HG03025 (cell line): ENCODE measurements around the gene YEATS4.

Experiments
- ATAC-seq: cut with Tn5 transposase; IDR thresholded peaks from one replicate; pipeline ENCODE4 v1.9.1; 2021; ENCODE audit warnings: mild to moderate bottlenecking, moderate library complexity; ENCODE audit not compliant: unreplicated experiment, low FRiP score

The YEATS4 gene

GRCh38 chr12:69386921-69387320 is 27.4 kb downstream of the YEATS4 start:
- no peak for ATAC-seq

- no peak for ATAC-seq
These were observed 28.8 kb downstream of the YEATS4 start for GRCh38 chr12:69388371-69388770.

- ATAC-seq = no peak
These were observed 30.3 kb downstream of the YEATS4 start for GRCh38 chr12:69389831-69390230.

GRCh38 chr12:69392179-69392928 is 32.8 kb downstream of the YEATS4 start:
- no peak for ATAC-seq

- ATAC-seq = no peak
These were observed 36.5 kb downstream of the YEATS4 start for GRCh38 chr12:69396041-69396440.

GRCh38 chr12:69396963-69397362 is 37.4 kb downstream of the YEATS4 start:
- ATAC-seq = no peak

- ATAC-seq = no peak
These were observed 38.4 kb downstream of the YEATS4 start for GRCh38 chr12:69397978-69398377.

- no peak for ATAC-seq
These were observed 42.4 kb downstream of the YEATS4 start for GRCh38 chr12:69401940-69402339.

GRCh38 chr12:69404851-69405565 is 45.5 kb downstream of the YEATS4 start:
- no peak for ATAC-seq

GRCh38 chr12:69405566-69405865 is 46.0 kb downstream of the YEATS4 start:
- no peak for ATAC-seq

GRCh38 chr12:69406217-69406616 is 46.7 kb downstream of the YEATS4 start:
- ATAC-seq = no peak

GRCh38 chr12:69410571-69410970 is 51.0 kb downstream of the YEATS4 start:
- ATAC-seq = no peak

GRCh38 chr12:69412655-69413054 is 53.1 kb downstream of the YEATS4 start:
- no peak for ATAC-seq

- no peak for ATAC-seq
These were observed 56.1 kb downstream of the YEATS4 start for GRCh38 chr12:69415471-69416275.

- no peak for ATAC-seq
These were observed 57.7 kb downstream of the YEATS4 start for GRCh38 chr12:69417231-69417630.

- ATAC-seq = no peak
These were observed 58.2 kb downstream of the YEATS4 start for GRCh38 chr12:69417741-69418167.

GRCh38 chr12:69419701-69420100 is 60.2 kb downstream of the YEATS4 start:
- ATAC-seq = no peak

- no peak for ATAC-seq
These were observed 62.0 kb downstream of the YEATS4 start for GRCh38 chr12:69421548-69421947.

GRCh38 chr12:69423037-69423905 is 63.7 kb downstream of the YEATS4 start:
- ATAC-seq = no peak

GRCh38 chr12:69425417-69425816 is 65.9 kb downstream of the YEATS4 start:
- ATAC-seq = no peak
